NB4 (cell line): ENCODE data around the gene GIMD1.
"Not testable (repeated sequence)": the region's sequence is repeated elsewhere in the genome, so short reads cannot be mapped to it uniquely, and the experiment has no call there.

Source experiments
- DNase-seq: peaks from one replicate; pipeline ENCODE4 v3.0.0; 2010; ENCODE audit warnings: low read depth
- H3K4me3 ChIP-seq: one replicate; pipeline ENCODE4 v1.5.1; 2011; ENCODE audit warnings: mild to moderate bottlenecking, low read depth, low read length, moderate library complexity
- MAX ChIP-seq: IDR thresholded peaks from 2 replicates; pipeline ENCODE4 v1.6.1; 2011; ENCODE audit warnings: low read depth, low read length
- MYC ChIP-seq: IDR thresholded peaks from 2 replicates; pipeline ENCODE4 v1.6.1; 2011; ENCODE audit warnings: low read depth, low read length
- POLR2A ChIP-seq: IDR thresholded peaks from 2 replicates; pipeline ENCODE4 v1.6.1; 2011; ENCODE audit warnings: mild to moderate bottlenecking; ENCODE audit not compliant: insufficient read length; ENCODE audit errors: extremely low read depth
- TF ChIP-seq, protein P1 (sequence below): IDR thresholded peaks from one replicate; pipeline ENCODE4 v1.5.1; 2012; ENCODE audit warnings: low read depth, low read length

GIMD1 gene

DNA sequence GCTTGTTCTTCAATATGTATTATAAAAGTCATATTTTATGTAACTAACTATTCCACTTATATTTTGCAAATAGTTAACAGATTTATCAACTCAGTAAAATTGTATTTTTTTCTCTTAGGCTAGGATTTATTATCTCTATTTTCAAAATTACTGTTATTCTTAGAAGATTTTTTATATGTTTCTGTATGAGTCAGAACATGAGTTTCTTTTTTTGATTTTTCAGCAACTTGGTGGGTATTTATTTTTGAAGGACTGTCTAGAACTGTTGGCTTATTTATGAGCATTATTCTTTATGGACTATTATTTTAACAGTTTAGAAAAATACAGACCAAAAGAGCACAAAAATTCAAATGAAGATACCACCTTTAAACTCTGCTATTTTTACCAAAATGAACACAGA lies 45.5 kb downstream of the GIMD1 start:
- no peak for DNase-seq
- H3K4me3 ChIP-seq: no peak overlapping the region
- no peak for TF ChIP-seq MAX
- no peak for TF ChIP-seq MYC
- TF ChIP-seq, protein P1, sequence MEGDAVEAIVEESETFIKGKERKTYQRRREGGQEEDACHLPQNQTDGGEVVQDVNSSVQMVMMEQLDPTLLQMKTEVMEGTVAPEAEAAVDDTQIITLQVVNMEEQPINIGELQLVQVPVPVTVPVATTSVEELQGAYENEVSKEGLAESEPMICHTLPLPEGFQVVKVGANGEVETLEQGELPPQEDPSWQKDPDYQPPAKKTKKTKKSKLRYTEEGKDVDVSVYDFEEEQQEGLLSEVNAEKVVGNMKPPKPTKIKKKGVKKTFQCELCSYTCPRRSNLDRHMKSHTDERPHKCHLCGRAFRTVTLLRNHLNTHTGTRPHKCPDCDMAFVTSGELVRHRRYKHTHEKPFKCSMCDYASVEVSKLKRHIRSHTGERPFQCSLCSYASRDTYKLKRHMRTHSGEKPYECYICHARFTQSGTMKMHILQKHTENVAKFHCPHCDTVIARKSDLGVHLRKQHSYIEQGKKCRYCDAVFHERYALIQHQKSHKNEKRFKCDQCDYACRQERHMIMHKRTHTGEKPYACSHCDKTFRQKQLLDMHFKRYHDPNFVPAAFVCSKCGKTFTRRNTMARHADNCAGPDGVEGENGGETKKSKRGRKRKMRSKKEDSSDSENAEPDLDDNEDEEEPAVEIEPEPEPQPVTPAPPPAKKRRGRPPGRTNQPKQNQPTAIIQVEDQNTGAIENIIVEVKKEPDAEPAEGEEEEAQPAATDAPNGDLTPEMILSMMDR: no peak
- TF ChIP-seq POLR2A: no peak

- H3K4me3 ChIP-seq: not testable (repeated sequence)
Measured at GRCh38 chr4:106321814-106322213, 46.8 kb downstream of the GIMD1 start.

GRCh38 chr4:106321168-106321567 lies 47.4 kb downstream of the GIMD1 start:
- not testable (repeated sequence) for DNase-seq, H3K4me3 ChIP-seq

More at GRCh38 chr4:106321814-106322213, 46.8 kb downstream of the GIMD1 start:
- DNase-seq: not testable (repeated sequence)

DNA sequence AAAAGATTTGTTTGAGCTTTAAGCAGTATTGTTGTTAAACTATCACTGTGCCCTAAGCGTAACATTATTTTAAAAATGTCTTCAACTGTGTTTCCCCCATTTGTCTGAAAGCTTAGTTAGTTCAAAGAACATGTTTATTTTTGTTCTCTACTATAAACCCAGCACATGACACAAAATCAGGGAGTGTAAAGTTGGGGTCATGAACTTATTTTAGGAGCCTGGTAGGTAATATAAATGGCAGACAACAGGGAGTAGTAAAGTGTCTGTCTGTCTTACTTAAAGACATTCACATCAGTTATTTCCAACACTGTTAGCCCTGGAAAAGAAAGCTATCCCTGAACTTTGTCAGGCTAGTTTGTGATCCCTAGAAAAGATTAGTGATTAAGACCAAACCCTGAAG lies 48.3 kb downstream of the GIMD1 start:
- no peak for TF ChIP-seq MAX
- TF ChIP-seq, protein P1: no peak
- no peak for TF ChIP-seq MYC
- TF ChIP-seq POLR2A: no peak
- no peak for DNase-seq
- no peak overlapping the region for H3K4me3 ChIP-seq

- TF ChIP-seq POLR2A: no peak
- no peak for TF ChIP-seq MAX
- TF ChIP-seq, protein P1: no peak
- TF ChIP-seq MYC: no peak
- DNase-seq: no peak
- H3K4me3 ChIP-seq: peak overlapping the region; percentile 100
Measured at GRCh38 chr4:106318511-106318910, 50.1 kb downstream of the GIMD1 start.

DNA sequence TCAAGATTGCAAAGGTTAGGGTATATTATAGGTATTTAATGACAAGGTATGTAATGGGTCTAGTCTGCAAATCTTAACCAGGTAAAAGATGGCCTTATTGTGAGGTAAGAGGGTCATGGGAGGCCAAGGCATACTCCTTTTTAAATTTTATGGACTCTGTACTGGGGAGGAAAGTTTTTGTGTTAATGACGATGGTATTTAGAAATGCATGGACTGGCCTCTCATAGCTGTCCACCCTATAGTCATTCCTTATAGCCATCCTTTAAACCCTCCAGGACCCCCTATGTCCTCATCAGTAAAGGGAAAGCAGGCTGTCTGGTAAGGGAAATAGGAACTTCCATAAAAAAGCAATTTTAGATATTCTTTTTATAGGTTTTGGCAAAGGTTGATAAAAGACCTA lies 50.8 kb downstream of the GIMD1 start:
- no peak for DNase-seq
- TF ChIP-seq MAX (no peak), MYC (no peak), POLR2A (no peak)
- TF ChIP-seq, protein P1: no peak
- H3K4me3 ChIP-seq: peak overlapping the region; percentile 100

DNA sequence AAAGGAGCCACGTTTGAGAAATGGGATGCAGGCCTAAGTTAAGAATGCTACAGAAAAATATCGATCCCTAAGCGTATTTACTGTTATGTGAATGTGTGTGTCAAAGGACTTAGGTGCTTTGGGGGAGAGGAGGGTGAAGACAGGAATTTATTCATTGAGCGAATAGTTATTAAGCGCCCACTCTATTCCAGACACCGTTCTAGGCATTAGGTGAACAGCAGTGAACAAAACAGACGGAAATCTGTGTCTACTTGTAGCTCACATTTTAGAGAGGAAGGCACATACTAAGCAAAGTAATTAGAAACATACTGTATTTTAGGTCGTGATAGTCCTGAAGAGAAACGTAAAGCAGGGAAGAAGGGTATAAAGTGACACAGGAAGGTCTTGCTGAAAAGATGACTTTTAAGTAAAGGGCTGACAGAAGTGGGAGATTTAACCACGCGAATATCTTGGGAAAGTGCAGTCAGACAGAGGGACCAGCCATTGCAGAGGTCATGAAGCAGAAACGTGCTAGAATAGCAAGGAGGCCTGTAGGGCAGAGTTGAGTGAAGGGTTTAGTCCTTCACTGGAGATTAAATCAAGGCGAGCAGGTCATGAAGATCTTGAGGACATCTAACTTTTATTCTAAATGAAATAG lies 51.7 kb downstream of the GIMD1 start:
- H3K4me3 ChIP-seq: peak overlapping the region; percentile 100
- TF ChIP-seq POLR2A: no peak
- TF ChIP-seq MYC: no peak
- TF ChIP-seq, protein P1: no peak
- TF ChIP-seq MAX: no peak
- peak; percentile 34 for DNase-seq
